ENCODE results near the gene KIAA0232. TPM values are rescaled to one million over a fixed set of nuclear protein-coding genes. Genes with fewer than 3 reads are reported as not detected.

Gene KIAA0232
- total and polyA plus RNA-seq, 2 of the 8 experiments (the other 6 are each of a cell fraction or from before 2014, with no cell fraction given) = 5.6 to 23.3 TPM

DNA sequence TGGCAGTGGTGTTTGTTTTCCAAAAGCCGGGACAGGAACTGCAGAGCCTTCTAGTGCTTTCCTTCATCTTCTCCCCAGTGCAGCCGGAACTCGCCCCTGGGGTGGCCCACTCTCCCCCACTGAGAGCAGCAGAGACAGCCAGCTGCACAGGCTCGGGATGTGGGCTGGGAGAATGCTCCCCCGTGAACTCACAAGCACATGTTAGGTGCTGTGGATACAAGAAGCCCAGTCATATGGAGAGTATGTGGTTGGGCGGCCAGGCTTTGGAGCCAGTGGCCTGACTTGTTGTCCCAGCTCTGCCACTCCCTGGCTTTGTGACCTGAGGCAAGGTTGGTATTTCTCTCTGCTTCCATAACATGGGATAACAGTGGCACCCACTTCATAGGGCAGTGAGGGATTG lies 9.4 kb upstream of the KIAA0232 start:
- Histone ChIP-seq H3K79me2 (ENCODE audit: control insufficient read depth in 1 of 2, insufficient read depth in 2 of 2, low read length in 2 of 2) (no peaks in the 10 kb centered on the region), H4K20me1 (replicated peaks in 1 of 2; ENCODE audit: control insufficient read depth in 1 of 2, insufficient read depth in 2 of 2, low read length in 2 of 2) (no peaks in the 10 kb centered on the region), H2BK120ac (replicated peaks; ENCODE audit: low read depth, low read length) (no peak overlapping the region), H3K27ac (ENCODE audit: low read depth, low read length) (no peak overlapping the region), H4K91ac (replicated peaks; ENCODE audit: insufficient read length, low read length) (no peak overlapping the region), H3K27me3 (replicated peaks in 1 of 4; ENCODE audit: control insufficient read depth in 3 of 4, extremely low read depth in 1 of 4, insufficient read depth in 3 of 4, low read length in 3 of 4) (no peaks in the 10 kb centered on the region), H3K23me2 (ENCODE audit: low read depth, low read length) (no peaks in the 10 kb centered on the region), H3K36me3 (ENCODE audit: control insufficient read depth in 2 of 4, insufficient read depth in 4 of 4, low read length in 3 of 4) (no peaks in the 10 kb centered on the region), H3K4me3 (ENCODE audit: extremely low read depth in 1 of 4, insufficient read depth in 2 of 4, low read depth in 3 of 4, low read length in 4 of 4) (no peak overlapping the region), H2BK12ac (ENCODE audit: low read depth, low read length) (no peak overlapping the region), H3K14ac (ENCODE audit: insufficient read length) (no peak overlapping the region), H2AFZ (ENCODE audit: low read length) (no peak overlapping the region), H3K4me2 (ENCODE audit: insufficient read depth in 1 of 2, low read depth in 2 of 2, low read length in 2 of 2) (no peak overlapping the region), H2AK5ac (ENCODE audit: low read depth, low read length) (no peak overlapping the region), H3K56ac (replicated peaks; ENCODE audit: insufficient read length, low read depth, low read length) (no peak overlapping the region), H2BK15ac (ENCODE audit: low read length) (no peak overlapping the region), H3K4ac (replicated peaks; ENCODE audit: insufficient read length, low read depth, low read length) (no peak overlapping the region), H3K18ac (ENCODE audit: extremely low read depth, low read length) (no peak overlapping the region), H4K8ac (ENCODE audit: extremely low read depth, insufficient read depth, low read length) (no peak overlapping the region), H3K9me3 (ENCODE audit: insufficient read depth in 2 of 2, low read depth in 1 of 2, low read length in 1 of 2) (no peaks in the 10 kb centered on the region), H3K23ac (ENCODE audit: insufficient read length) (no peak overlapping the region), H2BK5ac (ENCODE audit: low read depth, low read length) (no peak overlapping the region), H3K4me1 (replicated peaks in 1 of 4; ENCODE audit: control insufficient read depth in 3 of 4, insufficient read depth in 4 of 4, low read length in 3 of 4) (0 out of 7 replicates have a peak, but pooled peaks cover 0 to 3% (median 0%) of the 10 kb centered on the region in 4 experiments), H3K79me1 (ENCODE audit: low read depth, low read length) (no peaks in the 10 kb centered on the region), H3K9ac (replicated peaks in 1 of 4; ENCODE audit: extremely low read depth in 1 of 4, low read depth in 3 of 4, low read length in 3 of 4) (no peak overlapping the region), H4K5ac (ENCODE audit: insufficient read length, low read depth, low read length) (no peak overlapping the region), H2BK20ac (ENCODE audit: low read length) (no peak overlapping the region)
- ChIA-PET CTCF (ENCODE audit: partially characterized antibody) (interaction anchor here (2.7 kb wide), 1 partner anchor 13 kb away, joined by 10 read pairs; no protein-coding TSS in a partner anchor), POLR2A (ENCODE audit: partially characterized antibody) (no interaction called here)
- FAIRE-seq = no peak
- DNase-seq (ENCODE audit: low read depth in 1 of 2, low spot score in 2 of 2) = no peak
- 88% methylated on average over 6 of the region's 6 CpGs; no CpG with 5 or more reads in 1 of the 2 experiments for WGBS, 2 experiments (ENCODE audit: extremely low coverage in 1 of 2, insufficient coverage in 1 of 2, insufficient read length in 1 of 2, insufficient replicate concordance in 2 of 2, low coverage in 1 of 2, low lambda C conversion rate in 2 of 2, missing lambda C conversion rate in 1 of 2)
- TF ChIP-seq SIN3A (conservative IDR thresholded peaks at IDR 0.05 in 1 of 2, IDR thresholded peaks at IDR 0.05 in 1 of 2; ENCODE audit: low read depth in 1 of 2, low read length in 2 of 2) = no peak
- no peak for TF ChIP-seq EP300 (IDR thresholded peaks at IDR 0.05; ENCODE audit: borderline replicate concordance in 1 of 2, low read depth in 2 of 2, low read length in 2 of 2)
- TF ChIP-seq FOSL1 (IDR thresholded peaks at IDR 0.05; ENCODE audit: insufficient read depth, low read depth, low read length) = no peak

Measured in H1 (cell line).